Thoracic aorta (tissue), 2 donors: ENCODE measurements around the gene VDAC2. TPM values are rescaled to one million over a fixed set of nuclear protein-coding genes. Genes with fewer than 3 reads are reported as not detected.

Experiments
- ATAC-seq: fragments of 150-250 bp; one replicate; pipeline ENCODE4 v1.8.0; 2017; ENCODE audit warnings: low read depth; ENCODE audit not compliant: insufficient number of reproducible peaks, low FRiP score
- DNase-seq: peaks from one replicate; pipeline ENCODE4 v3.0.0-alpha.2; 2020; ENCODE audit warnings: low spot score
- H3K27ac ChIP-seq, 2 donors: fragments of 200-600 bp; sonication (generic); 1 replicate in 1 of 2; 2 replicates in 1 of 2; pipeline ENCODE4 v1.5.1; 2016; ENCODE audit warnings: mild to moderate bottlenecking in 2 of 2, moderate library complexity in 2 of 2
- H3K27me3 ChIP-seq: fragments of 200-600 bp; sonication (generic); replicated peaks from 2 replicates; pipeline ENCODE4 v1.6.0; 2016; ENCODE audit warnings: mild to moderate bottlenecking; ENCODE audit not compliant: insufficient read depth
- H3K36me3 ChIP-seq: fragments of 200-600 bp; sonication (generic); one replicate; pipeline ENCODE4 v1.5.1; 2016
- H3K4me1 ChIP-seq, 2 donors: fragments of 200-600 bp; sonication (generic); 1 replicate in 1 of 2; 2 replicates in 1 of 2; pipeline versions ENCODE4 v1.5.1 to v1.6.0; 2016; ENCODE audit warnings: low read depth in 2 of 2, mild to moderate bottlenecking in 1 of 2; ENCODE audit not compliant: control insufficient read depth in 1 of 2
- H3K4me3 ChIP-seq: fragments of 200-600 bp; sonication (generic); 2 replicates; pipeline ENCODE4 v1.5.1; 2016; ENCODE audit warnings: mild to moderate bottlenecking
- H3K9me3 ChIP-seq: fragments of 200-600 bp; sonication (generic); 2 replicates; pipeline ENCODE4 v1.5.1; 2016
- CTCF ChIP-seq: fragments of 200-600 bp; sonication (generic); IDR thresholded peaks from one replicate; pipeline ENCODE4 v1.5.1; 2019; ENCODE audit warnings: antibody characterized with exemption
- total RNA-seq, 2 donors: library from RNA; depleted of rRNA; stranded (reverse); fragments of >200 nt; gene quantifications; one replicate each; pipeline versions ENCODE4 v1.1.0 to v1.2.3, GENCODE V29; 2016

Gene VDAC2
- total RNA-seq, 2 donors from 2014 or later, result 93.3 to 98.0 TPM

- Histone ChIP-seq H3K4me1 (no peaks in the 10 kb centered on the region), H3K36me3 (no peaks in the 10 kb centered on the region), H3K9me3 (no peaks in the 10 kb centered on the region), H3K4me3 (no peak overlapping the region), H3K27ac (no peak overlapping the region), H3K27me3 (no peaks in the 10 kb centered on the region)
- DNase-seq, result no peak
- no peak for TF ChIP-seq CTCF
- ATAC-seq, result no peak
Observed at GRCh38 chr10:75246506-75246905, 35.9 kb downstream of the VDAC2 start.

- H3K27me3 ChIP-seq, result no peaks in the 10 kb centered on the region
Observed at GRCh38 chr10:75247797-75248196, 37.2 kb downstream of the VDAC2 start.

GRCh38 chr10:75250934-75251333, 40.3 kb downstream of the VDAC2 start:
- Histone ChIP-seq H3K27ac (no peak overlapping the region), H3K27me3 (no peaks in the 10 kb centered on the region), H3K9me3 (peaks cover 9% of the 10 kb centered on the region), H3K4me3 (no peak overlapping the region), H3K4me1 (no peaks in the 10 kb centered on the region), H3K36me3 (no peaks in the 10 kb centered on the region)
- ATAC-seq (no peak), DNase-seq (no peak)
- no peak for TF ChIP-seq CTCF

More at GRCh38 chr10:75247797-75248196, 37.2 kb downstream of the VDAC2 start:
- H3K9me3 ChIP-seq, result no peaks in the 10 kb centered on the region
- H3K27ac ChIP-seq, result no peak overlapping the region
- H3K4me3 ChIP-seq, result no peak overlapping the region
- DNase-seq, result no peak
- ATAC-seq, result no peak
- TF ChIP-seq CTCF, result no peak
- no peaks in the 10 kb centered on the region for H3K4me1 ChIP-seq
- H3K36me3 ChIP-seq, result no peaks in the 10 kb centered on the region

- no peaks in the 10 kb centered on the region for H3K27me3 ChIP-seq
- no peak for TF ChIP-seq CTCF
- H3K9me3 ChIP-seq, result peaks cover 9% of the 10 kb centered on the region
- DNase-seq, result no peak
- no peak for ATAC-seq
- no peaks in the 10 kb centered on the region for H3K4me1 ChIP-seq
- no peak overlapping the region for H3K4me3 ChIP-seq
- no peaks in the 10 kb centered on the region for H3K36me3 ChIP-seq
- H3K27ac ChIP-seq, result no peak overlapping the region
Observed at GRCh38 chr10:75253281-75254220, 43.0 kb downstream of the VDAC2 start.

GRCh38 chr10:75254739-75255138, 44.1 kb downstream of the VDAC2 start:
- no peak for TF ChIP-seq CTCF
- no peak for ATAC-seq
- no peak overlapping the region for H3K27ac ChIP-seq
- no peak for DNase-seq
- no peaks in the 10 kb centered on the region for H3K27me3 ChIP-seq
- no peaks in the 10 kb centered on the region for H3K4me1 ChIP-seq
- H3K9me3 ChIP-seq, result peaks cover 9% of the 10 kb centered on the region
- H3K36me3 ChIP-seq, result no peaks in the 10 kb centered on the region
- no peak overlapping the region for H3K4me3 ChIP-seq
